ENCODE measurements around the gene TOM1L2.

GRCh38 chr17:18018411-18018921, 46.3 kb upstream of the TOM1L2 start:
- no peak for TF ChIP-seq MAX (IDR thresholded peaks at IDR 0.05)
- no peak for TF ChIP-seq CREB1 (IDR thresholded peaks at IDR 0.05; ENCODE audit: low read depth)
- no peak for TF ChIP-seq EP300 (IDR thresholded peaks at IDR 0.05; ENCODE audit: borderline replicate concordance)

All from Ishikawa (cell line).